ENCODE data around the gene SLC22A7.

GRCh38 chr6:43263314-43264178 is 34.5 kb upstream of the SLC22A7 start:
- TF ChIP-seq CTCF (IDR thresholded peaks at IDR 0.05; ENCODE audit: control extremely low read depth in 1 of 3, insufficient read depth in 1 of 3, low read depth in 1 of 3, low read length in 3 of 3): peak in 2 of 3 experiments; percentile 91 to 98; a peak in 3 of 4 replicates
- no peak for TF ChIP-seq CEBPB (IDR thresholded peaks at IDR 0.05; ENCODE audit: low read depth, low read length)
- no peak for TF ChIP-seq HDAC2 (IDR thresholded peaks at IDR 0.05; ENCODE audit: borderline replicate concordance in 1 of 2, low read depth in 2 of 2, low read length in 2 of 2)
- no peak for TF ChIP-seq ATF2 (IDR thresholded peaks at IDR 0.05; ENCODE audit: low read length)
- no peak for TF ChIP-seq EZH2 (IDR thresholded peaks at IDR 0.05; ENCODE audit: low read depth, low read length, severe bottlenecking)
- no peak for TF ChIP-seq KDM5A (IDR thresholded peaks at IDR 0.05; ENCODE audit: low read length)
- TF ChIP-seq EP300 (IDR thresholded peaks at IDR 0.05; ENCODE audit: borderline replicate concordance in 1 of 2, low read depth in 2 of 2, low read length in 2 of 2): no peak
- no peak for TF ChIP-seq ZNF274 (IDR thresholded peaks at IDR 0.05; ENCODE audit: borderline replicate concordance, extremely low read depth, low read length)
- no peak for TF ChIP-seq EGR1 (IDR thresholded peaks at IDR 0.05; ENCODE audit: borderline replicate concordance, low read depth, low read length)
- no peak for TF ChIP-seq YY1 (IDR thresholded peaks at IDR 0.05; ENCODE audit: low read depth, low read length)
